Measurements from ENCODE around the gene SPRING1. TPM values are rescaled to one million over a fixed set of nuclear protein-coding genes. Genes with fewer than 3 reads are reported as not detected.
A peak's percentile ranks its signal among the peaks of the same experiment; 100 is the strongest.
"Not testable (repeated sequence)": the region's sequence is repeated elsewhere in the genome, so short reads cannot be mapped to it uniquely, and the experiment has no call there.

SPRING1 gene, protein sequence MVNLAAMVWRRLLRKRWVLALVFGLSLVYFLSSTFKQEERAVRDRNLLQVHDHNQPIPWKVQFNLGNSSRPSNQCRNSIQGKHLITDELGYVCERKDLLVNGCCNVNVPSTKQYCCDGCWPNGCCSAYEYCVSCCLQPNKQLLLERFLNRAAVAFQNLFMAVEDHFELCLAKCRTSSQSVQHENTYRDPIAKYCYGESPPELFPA
- polyA plus RNA-seq (ENCODE audit: insufficient read length in 10 of 10) = 10 to 100 TPM in 9 of 10 donors, 1 to 10 TPM in 1; 9.5 to 17.4 (median 12.2) TPM
- long read RNA-seq, donor 1, full-length matches to known transcripts = 4 of 4 reads
- long read RNA-seq, donor 1, partial matches to known transcripts = 0 of 4 reads
- long read RNA-seq, donor 1, other reads (novel, unspliced or antisense) = 0 of 4 reads
- long read RNA-seq, donor 2, full-length matches to known transcripts = 5 of 5 reads
- long read RNA-seq, donor 2, partial matches to known transcripts = 0 of 5 reads
- long read RNA-seq, donor 2, other reads (novel, unspliced or antisense) = 0 of 5 reads
- long read RNA-seq, donor 3 = 0 reads
- long read RNA-seq, donor 4 = 0 reads
- long read RNA-seq, donor 5, full-length matches to known transcripts = 6 of 6 reads
- long read RNA-seq, donor 5, partial matches to known transcripts = 0 of 6 reads
- long read RNA-seq, donor 5, other reads (novel, unspliced or antisense) = 0 of 6 reads
- long read RNA-seq, donor 6, full-length matches to known transcripts = 6 of 6 reads
- long read RNA-seq, donor 6, partial matches to known transcripts = 0 of 6 reads
- long read RNA-seq, donor 6, other reads (novel, unspliced or antisense) = 0 of 6 reads
- long read RNA-seq, donor 7, full-length matches to known transcripts = 5 of 5 reads
- long read RNA-seq, donor 7, partial matches to known transcripts = 0 of 5 reads
- long read RNA-seq, donor 7, other reads (novel, unspliced or antisense) = 0 of 5 reads
- long read RNA-seq, donor 8, full-length matches to known transcripts = 8 of 8 reads
- long read RNA-seq, donor 8, partial matches to known transcripts = 0 of 8 reads
- long read RNA-seq, donor 8, other reads (novel, unspliced or antisense) = 0 of 8 reads
- long read RNA-seq, donor 9, full-length matches to known transcripts = 1 of 1 reads
- long read RNA-seq, donor 9, partial matches to known transcripts = 0 of 1 reads
- long read RNA-seq, donor 9, other reads (novel, unspliced or antisense) = 0 of 1 reads

DNA sequence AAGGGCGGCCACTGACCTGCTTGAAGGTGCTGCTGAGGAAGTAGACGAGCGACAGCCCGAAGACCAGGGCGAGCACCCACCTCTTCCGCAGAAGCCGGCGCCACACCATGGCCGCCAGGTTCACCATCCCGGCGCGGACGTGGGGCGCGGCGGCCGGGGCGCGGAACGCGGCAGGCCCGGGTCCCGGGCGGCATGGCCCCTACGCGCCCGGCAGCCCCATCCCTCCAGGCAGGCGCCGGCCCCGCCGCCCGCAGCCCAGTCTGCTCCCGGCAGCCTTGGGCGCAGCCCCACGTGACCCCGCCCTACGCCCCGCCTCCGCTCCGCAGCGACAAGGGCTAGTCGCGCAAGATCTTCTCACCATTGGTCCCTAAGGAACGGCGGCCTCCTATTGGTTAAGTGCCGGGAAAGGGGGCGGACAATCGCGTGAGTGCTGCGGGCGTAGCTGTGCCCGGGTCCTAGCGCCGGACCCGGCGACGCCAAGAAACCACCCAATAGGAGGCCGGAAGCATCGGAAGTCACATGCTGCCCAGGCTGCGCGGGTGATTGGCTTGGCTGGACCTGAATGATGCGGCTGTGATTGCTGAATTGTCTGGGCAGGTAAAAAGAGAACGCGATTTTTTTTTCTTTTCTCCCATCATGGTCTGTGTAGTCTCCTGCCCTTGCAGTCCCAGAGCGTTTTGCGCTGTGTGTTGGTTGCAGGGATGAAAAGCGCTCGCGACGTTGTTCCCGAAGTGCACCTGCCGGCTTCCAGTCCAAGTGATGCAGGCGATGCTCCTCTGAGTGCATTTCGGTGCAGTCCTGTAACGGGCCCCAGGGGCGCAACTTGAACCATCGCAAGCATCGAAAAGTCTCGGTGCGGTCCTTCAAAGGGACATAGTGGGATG is at the start of gene SPRING1, which contains the start of gene RNFT2:
TSS of gene SPRING1 (minus strand) at position 296 of the 884 bp plus-strand sequence. CDS start at position 127, 169 bp downstream.
TSS of gene RNFT2 (plus strand) at position 542 of the 884 bp plus-strand sequence. CDS start 2,183 bp downstream, outside the sequence.
- peak; percentile 99 to 100 (median 100) for DNase-seq

DNA sequence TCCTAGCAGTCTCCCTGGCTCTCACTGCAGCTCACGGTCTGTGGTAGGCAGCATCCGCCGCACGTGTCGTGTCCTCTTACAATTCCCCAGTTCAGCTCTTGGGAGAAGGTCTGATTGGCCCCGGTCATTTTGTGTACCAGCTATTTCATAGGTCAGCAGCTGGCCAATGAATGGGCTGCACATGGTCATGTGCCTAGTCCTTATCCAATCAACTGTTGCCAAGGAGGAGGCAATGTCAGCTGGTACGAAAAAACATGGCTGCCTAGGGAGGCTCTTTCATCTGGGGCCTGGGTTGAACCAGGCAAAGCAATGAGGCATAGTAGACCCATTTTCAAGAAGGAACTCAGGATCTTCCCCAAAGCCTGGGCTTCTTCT is 46.4 kb upstream of the SPRING1 start:
- no peak for DNase-seq

DNA sequence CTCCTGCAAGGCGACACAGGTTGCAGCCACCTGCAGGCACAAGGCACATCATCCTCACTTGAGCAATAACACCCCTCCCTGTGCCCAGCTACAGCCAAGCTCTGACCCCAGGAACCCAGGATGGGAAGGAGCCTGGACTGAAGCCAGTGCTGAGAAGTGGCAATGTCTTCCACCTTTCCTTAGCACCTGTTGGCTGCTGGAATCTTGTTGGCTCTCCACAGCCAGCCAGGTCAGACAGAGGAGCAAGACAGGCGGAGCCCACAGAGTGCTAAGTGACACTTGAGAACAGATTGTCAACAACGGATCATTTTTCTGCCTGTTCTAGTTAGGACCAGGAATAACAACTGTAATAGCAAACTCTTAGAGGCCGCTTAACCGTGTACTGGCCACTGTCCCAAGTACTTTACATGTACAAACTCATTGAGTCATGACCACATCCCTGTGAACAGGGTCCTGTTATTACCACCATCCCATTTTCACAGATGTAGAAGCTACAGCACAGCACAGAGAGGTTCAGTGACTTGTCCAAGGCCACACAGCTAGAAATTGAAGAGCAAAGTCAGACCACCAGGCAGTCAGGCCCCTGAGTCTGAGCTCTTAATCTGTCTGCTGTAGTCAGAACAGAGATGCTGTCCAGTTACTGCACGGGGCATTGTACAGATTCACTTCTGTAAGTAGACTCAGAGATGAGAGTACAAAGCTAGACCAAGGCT is 45.8 kb upstream of the SPRING1 start:
- DNase-seq = peak in 1 of 3 donors; percentile 15

DNA sequence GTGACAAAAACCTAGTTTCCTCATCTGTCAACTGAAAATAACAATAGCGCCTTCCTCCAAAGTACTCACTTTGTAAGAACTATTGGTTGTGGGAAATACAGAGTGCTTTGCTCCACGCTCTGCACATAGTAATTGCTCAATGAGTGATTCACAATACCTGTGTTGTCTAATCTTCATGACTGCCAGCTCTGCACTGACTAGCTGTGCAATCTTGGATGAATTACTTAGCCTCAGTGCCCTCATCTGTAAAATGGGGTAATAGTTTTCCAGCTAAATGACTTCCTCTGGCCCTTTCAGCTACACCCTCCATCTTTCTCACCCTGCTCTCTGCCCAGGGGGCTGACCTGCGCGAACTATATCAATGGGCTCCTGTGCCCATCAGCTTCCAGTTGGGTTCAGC is 43.1 kb upstream of the SPRING1 start:
- no peak for DNase-seq

DNA sequence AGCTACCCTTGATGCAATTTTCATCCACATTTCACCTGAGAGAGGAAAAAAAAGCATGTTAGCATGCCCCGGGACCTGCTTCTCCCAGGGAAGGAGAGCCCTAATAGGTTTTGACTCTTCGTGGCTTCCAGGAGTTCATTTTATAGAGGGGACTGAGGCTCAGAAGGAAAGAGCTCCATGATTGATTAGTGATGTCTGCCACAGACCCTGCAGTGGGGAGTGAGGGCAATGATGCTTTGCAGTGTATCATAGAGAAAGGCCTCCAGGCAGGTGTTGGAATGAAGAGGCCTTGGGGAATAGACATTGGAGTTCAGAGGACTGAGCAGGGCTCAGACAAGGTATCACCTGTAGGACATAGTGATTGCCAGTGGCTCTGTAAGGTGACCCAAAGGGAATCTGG is 41.7 kb upstream of the SPRING1 start:
- DNase-seq = no peak

DNA sequence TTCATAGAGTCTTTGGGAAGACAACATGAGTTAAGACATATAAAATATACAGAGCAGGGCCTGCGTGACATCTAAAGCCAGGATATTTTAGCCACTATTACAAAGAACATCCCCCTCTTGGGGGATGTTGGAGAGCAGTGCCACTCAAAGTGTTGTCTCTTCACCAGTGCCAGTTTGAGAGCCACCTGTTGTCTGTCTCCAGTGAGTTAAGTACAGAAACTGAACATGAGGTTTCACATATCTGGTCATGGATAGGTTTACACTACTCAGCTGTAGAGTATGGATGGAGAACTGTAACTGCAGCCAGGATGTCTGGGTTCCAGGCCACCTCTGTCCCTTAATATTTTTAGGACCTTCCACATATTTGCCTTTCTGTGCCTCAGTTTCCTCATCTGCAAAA is 39.4 kb upstream of the SPRING1 start:
- DNase-seq = peak in 1 of 3 donors; percentile 9

DNA sequence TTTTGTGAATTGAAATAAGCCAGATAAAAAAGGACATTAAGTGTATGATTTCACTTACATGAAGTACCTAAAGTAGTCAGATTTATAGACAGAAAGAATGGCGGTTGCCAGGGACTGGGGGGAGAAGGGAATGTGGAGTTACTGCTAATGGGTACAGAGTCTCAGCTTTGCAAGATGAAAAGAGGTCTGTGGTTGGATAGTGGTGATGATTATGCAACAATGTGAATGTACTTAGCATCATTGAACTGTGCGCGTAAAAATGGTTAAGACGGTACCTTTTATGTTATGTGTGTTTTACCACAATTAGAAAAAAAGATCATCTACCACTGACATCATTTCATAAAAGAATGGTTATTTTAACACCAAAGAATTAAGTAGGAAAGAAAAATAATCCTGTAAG is 36.2 kb upstream of the SPRING1 start:
- no peak for DNase-seq

DNA sequence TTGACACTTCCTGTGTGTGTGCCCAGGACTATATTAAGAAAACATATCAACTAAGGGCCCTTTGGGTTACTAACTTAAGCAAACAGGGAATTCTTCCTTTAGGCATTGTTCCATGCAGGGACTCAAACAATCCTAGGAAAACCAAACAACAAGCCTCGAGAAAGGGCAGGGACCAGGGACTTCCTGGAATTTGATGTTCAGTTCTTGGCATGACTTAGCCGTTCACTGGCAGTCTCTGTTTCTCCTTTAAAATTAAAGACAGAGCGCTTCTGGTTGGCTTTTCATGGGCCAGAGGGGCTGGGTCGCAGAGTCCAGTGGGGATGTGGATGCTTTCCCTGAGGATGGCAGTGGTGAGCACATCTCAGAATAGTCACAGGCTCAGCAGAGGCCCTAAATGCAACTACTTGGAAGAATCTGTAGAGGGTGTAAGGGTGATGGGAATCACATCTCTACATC is 35.4 kb upstream of the SPRING1 start:
- DNase-seq = no peak

DNA sequence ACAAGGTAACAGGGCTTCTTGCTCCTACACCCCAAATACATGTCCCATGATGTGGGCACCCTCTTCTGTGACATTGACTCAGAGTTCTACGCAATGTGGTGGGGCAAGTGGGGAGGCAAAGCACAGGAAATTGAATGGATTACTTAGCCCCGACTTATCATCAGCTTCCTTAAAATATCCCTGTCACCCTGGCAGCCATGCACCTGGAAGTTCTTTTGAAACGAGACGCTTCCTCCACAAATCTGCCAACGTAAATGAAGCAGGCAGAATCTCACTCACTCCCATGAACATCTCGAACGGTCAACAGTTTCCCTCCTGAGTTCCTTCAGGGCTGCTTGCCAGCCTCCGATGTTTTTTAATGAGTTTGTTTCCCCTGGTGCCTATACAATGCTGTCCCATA is 33.8 kb upstream of the SPRING1 start:
- DNase-seq = no peak

DNA sequence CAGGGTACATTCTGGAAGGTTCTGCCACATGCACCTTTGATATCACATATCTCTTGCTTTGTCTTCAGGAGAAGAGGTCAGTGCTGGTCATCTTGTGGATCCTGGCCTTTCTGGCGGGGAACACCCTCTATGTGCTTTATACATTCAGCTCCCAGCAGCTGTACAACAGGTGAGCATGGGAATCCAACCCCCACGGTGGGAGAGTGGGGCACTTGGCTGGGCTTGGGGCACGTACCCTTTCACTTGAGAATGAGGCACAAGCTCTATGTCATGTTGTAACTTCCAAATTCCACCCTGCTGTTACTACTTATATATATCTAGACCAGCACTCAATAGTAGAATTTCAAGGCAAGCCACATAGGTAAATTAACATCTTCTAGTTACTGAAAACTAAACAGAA is 28.9 kb upstream of the SPRING1 start:
- DNase-seq = no peak

DNA sequence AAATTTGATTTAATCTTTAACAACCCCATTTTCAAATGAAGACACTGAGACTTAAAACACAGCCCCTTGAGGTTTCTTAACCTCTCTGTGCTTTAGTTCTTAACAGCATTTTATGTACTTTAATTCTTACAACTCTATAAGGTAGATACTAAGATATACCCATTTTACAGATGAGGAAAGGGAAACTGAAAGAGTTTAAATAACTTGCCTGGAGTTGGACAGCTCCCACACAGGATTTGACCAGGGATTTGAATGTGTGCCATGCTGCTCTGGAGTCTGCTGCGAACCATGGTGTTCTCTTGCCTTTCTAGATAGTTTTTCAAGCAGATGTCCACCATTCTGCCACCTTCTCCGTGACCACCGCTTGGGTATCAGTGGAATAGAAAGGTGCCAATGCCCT is 28.4 kb upstream of the SPRING1 start:
- DNase-seq = no peak

DNA sequence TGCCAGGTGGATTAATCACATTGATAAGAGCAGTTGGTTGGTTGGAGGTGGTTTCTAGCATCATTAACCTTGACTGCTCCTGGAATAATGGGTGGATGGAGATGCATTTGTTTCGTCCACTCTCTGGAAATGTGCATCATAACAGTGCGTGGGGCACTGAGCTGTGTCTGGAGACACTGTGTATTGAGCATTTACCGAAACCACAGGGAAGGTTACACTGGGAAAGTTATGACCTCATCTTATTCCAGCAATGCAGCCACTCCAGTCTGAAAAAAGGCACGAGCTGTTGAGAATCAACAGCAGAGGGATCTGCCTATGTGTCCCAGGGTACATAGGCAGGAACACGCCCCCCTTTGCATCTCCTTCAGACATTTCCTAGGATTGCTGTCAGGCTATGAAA is 27.4 kb upstream of the SPRING1 start:
- no peak for DNase-seq

DNA sequence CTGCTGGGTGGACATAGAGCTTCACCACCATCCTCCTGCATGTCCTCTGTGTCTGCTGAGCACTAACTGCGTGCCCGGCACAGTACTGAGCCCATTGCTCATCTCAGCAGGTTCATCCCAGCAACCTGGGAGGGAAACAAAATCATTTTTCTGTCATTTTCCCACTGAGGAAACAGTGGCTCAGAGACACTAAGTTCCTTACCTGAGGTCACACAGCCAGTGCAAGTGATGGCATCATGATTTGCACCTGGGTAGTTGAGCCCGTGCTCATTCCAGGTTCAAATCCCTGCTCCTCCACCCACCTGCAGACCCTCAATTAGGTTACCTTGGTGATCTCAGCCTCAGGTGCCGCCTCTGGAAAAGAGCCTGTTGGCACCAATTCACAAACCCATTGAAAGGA is 23.6 kb upstream of the SPRING1 start:
- DNase-seq = no peak

DNA sequence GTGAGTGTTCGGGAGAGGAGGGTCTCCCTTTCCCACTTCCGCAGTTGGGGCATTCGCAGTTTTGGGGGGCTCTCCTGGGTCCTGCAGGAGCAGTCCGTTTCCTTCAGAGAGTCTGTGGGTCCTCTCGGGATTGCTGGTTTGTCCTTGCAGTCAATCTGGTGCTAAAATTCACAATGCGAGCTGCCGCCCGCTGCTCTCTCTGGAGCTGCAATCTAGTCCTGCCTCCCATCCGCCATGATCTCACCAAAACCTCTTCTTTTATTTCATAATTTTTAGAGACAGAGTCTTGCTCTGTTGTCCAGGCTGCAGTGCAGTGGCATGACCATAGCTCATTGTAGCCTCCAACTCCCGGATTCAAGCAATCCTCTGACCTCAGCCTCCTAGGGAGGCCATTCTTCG is 22.8 kb upstream of the SPRING1 start:
- no peak for DNase-seq

DNA sequence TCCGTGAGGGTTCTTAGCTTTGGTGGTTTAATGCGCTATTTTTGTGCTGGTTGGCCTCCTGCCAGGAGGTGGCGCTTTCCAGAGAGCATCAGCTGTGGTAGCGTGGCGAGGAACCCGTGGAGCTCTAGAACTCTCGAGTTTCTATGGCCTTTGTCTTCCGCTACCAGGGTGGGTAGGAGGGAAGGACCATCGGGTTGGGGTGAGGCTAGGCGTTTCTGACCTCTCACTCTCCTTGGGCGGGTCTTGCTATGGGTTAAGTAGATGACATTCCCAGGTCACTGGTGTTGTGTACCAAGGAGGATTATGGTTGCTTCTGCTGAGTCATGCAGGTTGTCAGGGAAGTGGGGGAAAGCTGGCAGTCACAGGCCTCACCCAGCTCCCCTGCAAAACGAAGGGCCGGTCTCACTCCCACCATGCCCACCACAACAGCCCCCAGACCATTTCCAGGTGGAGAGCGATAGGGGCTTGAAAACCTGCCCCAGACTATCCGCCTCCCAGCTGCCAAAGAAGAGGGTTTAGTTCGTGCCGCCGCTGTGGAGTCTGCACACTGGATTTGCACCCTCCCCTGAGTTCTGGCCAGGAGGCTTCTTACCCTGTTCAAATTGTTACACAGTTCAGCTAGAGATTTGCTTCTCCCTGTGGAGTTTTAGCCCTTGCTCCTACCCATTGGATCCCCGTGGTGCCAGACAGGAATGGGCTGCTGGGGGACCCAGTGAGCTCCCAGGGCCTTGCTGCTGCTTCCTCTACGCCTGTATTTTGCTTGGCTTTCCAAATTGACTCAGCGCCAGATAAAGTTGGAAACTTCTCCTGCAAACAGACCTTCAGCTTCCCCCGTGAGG is 22.1 kb upstream of the SPRING1 start:
- peak in 1 of 3 donors; percentile 67 for DNase-seq

DNA sequence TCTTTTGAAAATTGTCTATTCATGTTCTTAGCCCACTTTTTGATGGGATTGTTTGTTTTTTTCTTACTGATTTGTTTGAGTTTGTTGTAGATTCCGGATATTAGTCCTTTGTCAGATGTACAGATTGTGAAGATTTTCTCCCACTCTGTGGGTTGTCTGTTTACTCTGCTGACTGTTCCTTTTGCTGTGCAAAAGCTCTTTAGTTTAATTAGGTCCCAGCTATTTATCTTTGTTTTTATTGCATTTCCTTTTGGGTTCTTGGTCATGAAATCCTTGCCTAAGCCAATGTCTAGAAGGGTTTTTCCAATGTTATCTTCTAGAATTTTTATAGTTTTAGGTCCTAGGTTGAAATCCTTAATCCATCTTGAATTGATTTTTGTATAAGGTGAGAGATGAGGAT is 16.9 kb upstream of the SPRING1 start:
- DNase-seq = not testable (repeated sequence)

DNA sequence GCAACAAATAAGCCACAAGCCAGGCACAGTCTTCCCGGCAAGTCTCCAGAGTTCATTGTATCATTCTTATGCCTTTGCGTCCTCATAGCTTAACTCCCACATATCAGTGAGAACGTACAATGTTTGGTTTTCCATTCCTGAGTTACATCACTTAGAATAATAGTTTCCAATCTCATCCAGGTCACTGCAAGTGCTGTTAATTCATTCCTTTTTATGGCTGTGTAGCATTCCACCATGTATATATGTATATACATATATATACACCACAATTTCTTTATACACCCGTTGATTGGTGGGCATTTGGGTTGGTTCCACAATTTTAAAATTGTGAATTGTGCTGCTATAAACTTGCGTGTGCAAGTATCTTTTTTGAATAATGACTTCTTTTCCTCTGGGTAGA is 16.2 kb upstream of the SPRING1 start:
- not testable (repeated sequence) for DNase-seq

DNA sequence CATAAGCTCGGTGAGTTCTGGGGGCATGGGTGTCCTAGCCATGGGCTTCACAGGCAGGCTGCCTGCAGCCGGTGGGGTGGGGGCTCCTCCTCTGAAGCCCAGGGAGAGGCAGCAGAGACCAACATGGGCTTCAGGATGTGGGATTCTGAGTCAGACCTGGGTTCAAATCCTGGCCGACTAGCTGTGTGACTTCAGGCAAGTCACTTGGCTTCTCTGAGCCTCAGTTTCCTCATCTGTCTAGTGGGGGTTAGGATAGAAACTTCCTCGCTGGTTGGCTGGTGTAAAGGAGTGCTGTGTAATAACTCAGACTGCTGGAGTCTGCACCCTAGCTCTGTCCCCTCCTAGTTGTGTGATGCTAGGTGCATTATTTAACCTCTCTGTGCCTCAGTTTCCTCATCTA is 12.4 kb upstream of the SPRING1 start:
- DNase-seq = no peak

DNA sequence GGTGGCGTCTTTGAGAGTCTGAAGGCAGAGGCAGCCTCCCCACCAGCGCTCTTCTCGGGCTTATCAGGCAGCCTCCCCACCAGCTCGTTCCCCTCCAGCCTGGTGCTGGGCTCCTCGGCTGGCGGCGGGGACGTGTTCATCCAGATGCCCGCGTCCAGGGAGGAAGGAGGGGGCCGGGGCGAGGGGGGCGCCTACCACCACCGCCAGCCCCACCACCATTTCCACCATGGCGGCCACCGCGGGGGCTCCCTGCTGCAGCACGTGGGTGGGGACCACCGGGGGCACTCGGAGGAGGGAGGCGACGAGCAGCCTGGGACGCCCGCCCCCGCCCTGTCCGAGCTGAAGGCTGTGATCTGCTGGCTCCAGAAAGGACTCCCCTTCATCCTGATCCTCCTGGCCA is 12.0 kb upstream of the SPRING1 start:
- no peak for DNase-seq

All from muscle of back (tissue), 13 donors.